Mesothelial cell of epicardium (in vitro differentiated cells): Measurements from ENCODE around the gene NSF. TPM values are rescaled to one million over a fixed set of nuclear protein-coding genes. Genes with fewer than 3 reads are reported as not detected.

Source experiments
- DNase-seq, 2 experiments: peaks; one replicate each; pipeline ENCODE4 v3.0.0; 2021; ENCODE audit warnings: low spot score in 2 of 2; ENCODE audit not compliant: unreplicated experiment in 2 of 2
- H3K27ac Mint-ChIP-seq: 2 replicates; pipeline ENCODE4 v1.8.0; 2021; ENCODE audit warnings: mixed read lengths
- H3K27me3 Mint-ChIP-seq: 2 replicates; pipeline ENCODE4 v1.8.0; 2021; ENCODE audit warnings: low read depth, mixed read lengths
- H3K36me3 Mint-ChIP-seq: 2 replicates; pipeline ENCODE4 v1.8.0; 2021; ENCODE audit warnings: mixed read lengths
- H3K4me1 Mint-ChIP-seq: 2 replicates; pipeline ENCODE4 v1.8.0; 2021; ENCODE audit warnings: mixed read lengths
- H3K4me3 Mint-ChIP-seq: 2 replicates; pipeline ENCODE4 v1.8.0; 2021; ENCODE audit warnings: mild to moderate bottlenecking, moderate library complexity, mixed read lengths
- H3K9me3 Mint-ChIP-seq: 2 replicates; pipeline ENCODE4 v1.8.0; 2021; ENCODE audit warnings: mixed read lengths
- total RNA-seq: library from RNA; stranded (reverse); gene quantifications from 3 replicates; pipeline ENCODE4 v1.2.1, GENCODE V29; 2021
- TF ChIP-seq, protein P1 (sequence below): fragments of 200-600 bp; sonication (generic); IDR thresholded peaks from one replicate; pipeline ENCODE4 v1.5.0; 2021; ENCODE audit warnings: antibody characterized with exemption; ENCODE audit not compliant: unreplicated experiment

NSF gene
- total RNA-seq, 1 donor from 2014 or later = 32.8 TPM

- no peak overlapping the region for H3K27ac Mint-ChIP-seq
- H3K4me1 Mint-ChIP-seq = peaks cover 48% of the 10 kb centered on the region
- no peaks in the 10 kb centered on the region for H3K9me3 Mint-ChIP-seq
Measured at GRCh38 chr17:46737326-46737725, 146.9 kb downstream of the NSF start.

DNA sequence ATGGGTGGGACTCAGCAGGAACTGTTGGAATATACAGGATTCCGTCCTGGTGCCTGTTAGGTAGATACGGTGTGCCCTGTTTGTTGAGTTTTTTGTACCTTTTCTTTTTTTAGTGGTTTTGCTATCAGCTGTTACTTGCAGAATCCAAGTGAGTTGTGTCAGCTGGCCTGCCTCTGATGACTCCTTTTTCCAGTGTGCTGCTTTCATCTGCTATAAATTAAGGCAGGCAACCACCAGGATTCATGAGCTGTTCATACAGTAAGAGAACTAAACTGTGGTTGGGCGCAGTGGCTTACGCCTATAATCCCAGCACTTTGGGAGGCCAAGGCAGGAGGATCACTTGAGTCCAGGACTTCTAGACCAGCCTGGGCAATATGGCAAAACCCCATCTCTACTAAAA is 148.1 kb downstream of the NSF start:
- Mint-ChIP-seq H3K27me3 (no peaks in the 10 kb centered on the region), H3K27ac (no peak overlapping the region), H3K4me1 (peaks cover 48% of the 10 kb centered on the region), H3K9me3 (no peaks in the 10 kb centered on the region), H3K36me3 (no peaks in the 10 kb centered on the region), H3K4me3 (no peak overlapping the region)
- TF ChIP-seq, protein P1, sequence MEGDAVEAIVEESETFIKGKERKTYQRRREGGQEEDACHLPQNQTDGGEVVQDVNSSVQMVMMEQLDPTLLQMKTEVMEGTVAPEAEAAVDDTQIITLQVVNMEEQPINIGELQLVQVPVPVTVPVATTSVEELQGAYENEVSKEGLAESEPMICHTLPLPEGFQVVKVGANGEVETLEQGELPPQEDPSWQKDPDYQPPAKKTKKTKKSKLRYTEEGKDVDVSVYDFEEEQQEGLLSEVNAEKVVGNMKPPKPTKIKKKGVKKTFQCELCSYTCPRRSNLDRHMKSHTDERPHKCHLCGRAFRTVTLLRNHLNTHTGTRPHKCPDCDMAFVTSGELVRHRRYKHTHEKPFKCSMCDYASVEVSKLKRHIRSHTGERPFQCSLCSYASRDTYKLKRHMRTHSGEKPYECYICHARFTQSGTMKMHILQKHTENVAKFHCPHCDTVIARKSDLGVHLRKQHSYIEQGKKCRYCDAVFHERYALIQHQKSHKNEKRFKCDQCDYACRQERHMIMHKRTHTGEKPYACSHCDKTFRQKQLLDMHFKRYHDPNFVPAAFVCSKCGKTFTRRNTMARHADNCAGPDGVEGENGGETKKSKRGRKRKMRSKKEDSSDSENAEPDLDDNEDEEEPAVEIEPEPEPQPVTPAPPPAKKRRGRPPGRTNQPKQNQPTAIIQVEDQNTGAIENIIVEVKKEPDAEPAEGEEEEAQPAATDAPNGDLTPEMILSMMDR = no peak
- no peak for DNase-seq

More at GRCh38 chr17:46737326-46737725, 146.9 kb downstream of the NSF start:
- TF ChIP-seq, protein P1 = no peak
- Mint-ChIP-seq H3K27me3 (no peaks in the 10 kb centered on the region), H3K4me3 (no peak overlapping the region), H3K36me3 (no peaks in the 10 kb centered on the region)
- DNase-seq = no peak

GRCh38 chr17:46739982-46740381 is 149.5 kb downstream of the NSF start:
- Mint-ChIP-seq H3K4me3 (no peak overlapping the region), H3K9me3 (no peaks in the 10 kb centered on the region), H3K27me3 (no peaks in the 10 kb centered on the region), H3K27ac (peak overlapping the region; percentile 78), H3K4me1 (peaks cover 55% of the 10 kb centered on the region), H3K36me3 (no peaks in the 10 kb centered on the region)
- TF ChIP-seq, protein P1 = no peak
- no peak for DNase-seq

- no peak for DNase-seq
- H3K9me3 Mint-ChIP-seq = no peaks in the 10 kb centered on the region
- H3K36me3 Mint-ChIP-seq = no peaks in the 10 kb centered on the region
- H3K4me3 Mint-ChIP-seq = no peak overlapping the region
- H3K4me1 Mint-ChIP-seq = peaks cover 59% of the 10 kb centered on the region
- no peaks in the 10 kb centered on the region for H3K27me3 Mint-ChIP-seq
- H3K27ac Mint-ChIP-seq = peak overlapping the region; percentile 78
- TF ChIP-seq, protein P1 = no peak
Measured at GRCh38 chr17:46741122-46741730, 150.8 kb downstream of the NSF start.

GRCh38 chr17:46742565-46743270 is 152.2 kb downstream of the NSF start:
- DNase-seq = no peak
- H3K27ac Mint-ChIP-seq = peak overlapping the region; percentile 78
- TF ChIP-seq, protein P1 = no peak
- no peak overlapping the region for H3K4me3 Mint-ChIP-seq
- H3K36me3 Mint-ChIP-seq = no peaks in the 10 kb centered on the region
- no peaks in the 10 kb centered on the region for H3K9me3 Mint-ChIP-seq
- H3K4me1 Mint-ChIP-seq = peaks cover 59% of the 10 kb centered on the region
- no peaks in the 10 kb centered on the region for H3K27me3 Mint-ChIP-seq
